GM13976 (cell line): ENCODE results near the gene ZBTB47.

ENCODE experiments used
- DNase-seq: peaks from one replicate; pipeline ENCODE4 v3.0.0; 2012; ENCODE audit warnings: low spot score
- CTCF ChIP-seq: IDR thresholded peaks from 2 replicates; pipeline ENCODE4 v1.5.1; 2012; ENCODE audit warnings: borderline replicate concordance, mild to moderate bottlenecking; ENCODE audit not compliant: insufficient read depth; ENCODE audit errors: extremely low read depth, missing control alignments, control extremely low read depth
- in situ Hi-C: fragments of 300-500 bp; cut with MboI; formaldehyde crosslinking; loops from one replicate; pipeline ENCODE4 v1.12.0; 2022; ENCODE audit warnings: low sequenced_read_pairs, mixed read lengths, inconsistent platforms; ENCODE audit not compliant: unreplicated experiment

Gene ZBTB47

GRCh38 chr3:42653560-42654330, at the start of gene ZBTB47:
Gene ZBTB47 (plus strand): TSS chr3:42653697. CDS start chr3:42658356, 4,659 bp downstream.
- in situ Hi-C loops: no loop called here
- DNase-seq: peak; percentile 56
- no peak for TF ChIP-seq CTCF

GRCh38 chr3:42605546-42606173, 47.8 kb upstream of the ZBTB47 start:
- in situ Hi-C loops: no loop called here
- TF ChIP-seq CTCF: no peak
- no peak for DNase-seq

GRCh38 chr3:42608581-42608980, 44.9 kb upstream of the ZBTB47 start:
- DNase-seq: no peak
- no peak for TF ChIP-seq CTCF
- in situ Hi-C loops: no loop called here

- TF ChIP-seq CTCF: no peak
- in situ Hi-C loops: no loop called here
- no peak for DNase-seq
Measured at GRCh38 chr3:42610976-42611375, 42.5 kb upstream of the ZBTB47 start.

- in situ Hi-C loops: no loop called here
Measured at GRCh38 chr3:42612217-42612616, 41.3 kb upstream of the ZBTB47 start.

GRCh38 chr3:42612928-42613327, 40.6 kb upstream of the ZBTB47 start:
- no peak for TF ChIP-seq CTCF
- in situ Hi-C loops: no loop called here
- DNase-seq: peak; percentile 25

More at GRCh38 chr3:42612217-42612616, 41.3 kb upstream of the ZBTB47 start:
- TF ChIP-seq CTCF: no peak
- DNase-seq: no peak

- in situ Hi-C loops: no loop called here
- no peak for DNase-seq
- TF ChIP-seq CTCF: peak; percentile 22
Measured at GRCh38 chr3:42613462-42613861, 40.0 kb upstream of the ZBTB47 start.
